GM12892 (cell line): ENCODE results near the gene PCDHA13.

Experiments
- POLR2A ChIP-seq: IDR thresholded peaks from 2 replicates; pipeline ENCODE4 v1.6.1; 2011; ENCODE audit warnings: low read depth, low read length, control low read depth
- POLR2AphosphoS5 ChIP-seq: IDR thresholded peaks from 2 replicates; pipeline ENCODE4 v1.6.1; 2011; ENCODE audit warnings: low read depth, low read length, control low read depth
- TAF1 ChIP-seq: IDR thresholded peaks from 2 replicates; pipeline ENCODE4 v1.6.1; 2011; ENCODE audit warnings: low read depth, mild to moderate bottlenecking, control low read depth, low read length, borderline replicate concordance

- TF ChIP-seq POLR2AphosphoS5 (no peak), POLR2A (no peak), TAF1 (no peak)
Measured at GRCh38 chr5:140875085-140876065, 6.5 kb upstream of the PCDHA13 start, which contains the start of gene PCDHA12.
